Activated CD8-positive, alpha-beta memory T cell treated with anti-CD3 and anti-CD28 coated beads, Interleukin-2, amount 50 U/mL, for 4 hours (primary cell): ENCODE data around the gene FBXL17.

Experiments used
- DNase-seq: peaks from one replicate; pipeline ENCODE4 v3.0.0-alpha.2; 2020

FBXL17 gene

DNA sequence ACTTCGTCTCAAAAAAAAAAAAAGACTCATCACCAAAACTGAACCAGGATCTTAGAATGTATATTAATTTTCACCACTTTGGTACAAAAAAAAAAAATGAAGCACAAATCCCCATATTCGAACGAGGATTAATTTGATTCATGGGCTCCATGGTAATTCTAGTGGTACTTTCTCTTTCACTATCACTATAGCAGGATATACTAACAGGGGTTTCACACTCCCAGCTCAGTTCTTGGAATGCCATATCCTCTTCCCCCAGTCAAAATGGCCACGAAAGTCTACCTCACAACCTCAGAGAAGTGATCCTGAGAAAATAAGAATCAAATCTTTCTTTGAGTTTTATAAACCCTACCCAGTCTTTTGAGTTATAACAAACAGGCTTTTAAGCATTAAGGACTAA lies 235.7 kb downstream of the FBXL17 start:
- no peak for DNase-seq

DNA sequence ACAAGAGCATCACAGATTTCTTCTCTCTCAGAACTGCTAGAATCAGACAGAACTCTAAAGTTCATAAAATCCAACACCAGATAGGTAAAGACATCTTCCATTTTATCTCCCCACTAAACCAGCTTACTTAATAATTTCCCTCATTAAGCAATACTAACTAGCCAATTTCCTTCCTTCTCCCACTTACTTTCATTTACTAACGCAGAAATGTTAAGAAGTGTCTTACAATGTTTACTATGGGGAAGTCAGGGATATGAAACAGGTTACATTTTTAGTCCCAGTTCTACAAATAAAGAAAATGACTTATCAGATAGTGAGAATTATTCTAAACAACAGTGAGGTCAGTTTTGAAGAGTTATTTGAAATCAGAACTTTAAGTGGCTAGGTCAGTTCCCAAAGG lies 236.5 kb downstream of the FBXL17 start:
- no peak for DNase-seq

GRCh38 chr5:108144332-108144731 lies 237.6 kb downstream of the FBXL17 start:
- no peak for DNase-seq

DNA sequence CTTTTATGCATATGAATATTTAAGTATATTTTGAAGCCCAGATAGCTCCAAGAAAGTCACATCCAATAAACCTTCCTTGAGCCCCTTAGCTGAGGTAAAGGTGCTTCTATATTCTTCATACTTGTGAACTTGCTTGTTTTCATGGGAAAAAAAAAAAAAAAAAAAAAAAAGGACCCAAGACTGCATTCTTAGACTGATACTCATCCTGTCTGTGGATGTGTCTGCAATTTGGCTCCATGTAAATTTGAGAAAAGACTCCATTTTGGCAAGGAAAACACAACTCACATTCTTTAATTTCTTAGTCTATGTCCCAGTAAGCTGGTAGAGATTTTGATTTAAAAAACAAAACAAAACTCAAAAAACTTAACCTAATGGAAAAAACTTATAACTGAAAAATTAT lies 238.3 kb downstream of the FBXL17 start:
- no peak for DNase-seq

DNA sequence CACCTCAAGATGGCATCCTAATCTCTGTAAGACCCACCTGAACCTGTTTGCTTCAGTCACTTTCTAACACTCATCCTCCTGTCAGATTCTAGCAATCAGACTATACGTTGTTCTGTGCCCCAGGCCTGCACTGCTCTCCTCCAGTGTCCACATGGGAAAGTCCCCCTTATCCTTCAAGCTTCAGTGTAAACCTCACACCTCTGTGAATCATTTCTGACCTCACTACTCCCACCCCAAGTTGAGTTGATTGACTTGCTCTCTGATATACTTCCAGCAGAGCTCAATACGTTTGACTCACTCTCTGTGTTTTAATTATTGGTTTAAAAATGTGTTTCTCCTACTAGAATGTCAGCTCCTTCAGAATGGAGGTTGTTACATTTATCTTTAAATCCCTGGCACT lies 240.2 kb downstream of the FBXL17 start:
- no peak for DNase-seq

DNA sequence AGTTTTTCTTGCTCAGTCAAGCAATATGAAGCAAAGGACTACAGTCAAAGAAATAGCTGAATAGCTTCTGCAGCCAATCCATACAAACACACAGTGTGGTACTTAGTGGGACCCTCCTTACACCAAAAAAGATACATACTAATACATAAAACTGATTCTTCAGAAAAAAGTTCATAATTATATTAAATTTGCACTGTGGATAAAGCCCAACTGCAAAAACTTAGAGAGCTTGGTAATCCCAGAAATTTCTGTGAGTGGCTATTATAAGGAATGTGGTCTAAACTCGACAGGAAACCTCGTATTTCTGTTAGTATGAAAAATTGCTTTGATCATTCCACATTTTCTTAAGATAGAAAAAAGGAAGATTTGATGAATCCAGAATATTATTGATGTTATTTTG lies 245.4 kb downstream of the FBXL17 start:
- DNase-seq: no peak

DNA sequence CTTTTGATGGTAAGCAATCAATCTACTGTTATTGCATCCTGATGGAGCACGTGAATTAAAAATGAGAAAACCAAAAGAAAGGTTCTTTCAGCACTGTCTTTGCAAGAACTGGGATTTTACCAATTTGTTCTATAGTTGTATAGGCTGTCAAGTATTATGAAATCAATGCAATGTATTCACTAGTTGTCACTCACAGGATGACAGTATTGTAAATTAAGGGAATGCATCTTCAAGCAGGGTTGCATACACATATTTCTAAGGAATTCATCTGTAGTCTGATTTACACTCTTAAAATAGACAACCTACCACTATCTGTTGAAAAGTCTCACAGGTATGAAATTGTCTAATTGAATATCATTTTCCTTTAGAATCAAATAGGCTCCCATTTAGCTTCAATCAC lies 252.8 kb downstream of the FBXL17 start:
- no peak for DNase-seq

DNA sequence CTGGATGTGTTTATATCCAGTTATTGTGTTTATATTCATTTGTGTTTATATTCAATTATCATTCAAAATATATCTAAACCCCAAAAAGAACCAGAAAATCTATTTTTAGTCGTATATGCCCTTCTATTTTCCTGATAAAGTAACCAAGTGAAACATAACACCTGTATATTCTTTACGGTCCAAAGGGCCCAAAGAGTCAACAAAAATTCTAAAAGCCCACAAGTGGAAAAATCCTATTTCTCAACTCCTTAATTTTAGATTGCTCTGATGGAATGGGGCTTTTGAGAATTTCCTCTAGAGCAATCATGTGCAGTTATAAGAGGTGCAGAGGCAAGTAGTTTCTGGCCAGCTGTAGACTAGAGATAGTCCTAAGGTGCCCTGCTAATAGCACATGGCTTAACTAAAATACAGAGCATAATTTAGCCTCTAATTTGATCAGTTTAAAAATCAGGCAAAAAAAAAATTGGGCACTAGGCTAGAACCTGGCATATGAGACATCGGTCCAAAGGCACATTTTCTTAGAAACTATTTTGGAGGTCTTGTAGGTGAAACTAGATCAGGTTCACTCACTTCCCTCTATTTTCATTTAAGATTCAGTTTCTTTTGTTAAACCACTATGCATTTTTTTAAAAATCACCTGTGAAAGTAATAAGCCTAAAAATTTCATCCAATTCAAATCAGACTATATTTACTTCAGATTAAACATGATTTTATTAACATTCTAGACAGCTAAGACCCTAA lies 256.0 kb downstream of the FBXL17 start:
- DNase-seq: no peak

DNA sequence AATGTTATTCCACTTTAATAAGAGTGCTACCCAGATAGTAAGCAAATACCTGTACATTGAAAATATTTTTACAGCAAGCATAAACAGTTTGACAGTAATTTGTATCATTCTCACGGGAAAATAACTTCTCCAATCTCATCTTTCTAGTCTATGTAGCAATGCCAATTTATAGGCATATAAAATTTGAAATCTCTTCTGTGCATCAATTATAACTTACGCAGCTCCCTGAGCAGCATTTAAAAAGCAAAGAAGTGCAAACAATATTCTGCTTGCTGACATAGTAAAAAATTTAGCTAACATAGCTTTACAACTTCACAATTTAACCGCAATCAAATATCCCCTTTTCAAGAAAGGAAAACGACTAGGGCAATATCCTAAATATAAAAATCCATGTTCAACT lies 257.3 kb downstream of the FBXL17 start:
- DNase-seq: no peak

DNA sequence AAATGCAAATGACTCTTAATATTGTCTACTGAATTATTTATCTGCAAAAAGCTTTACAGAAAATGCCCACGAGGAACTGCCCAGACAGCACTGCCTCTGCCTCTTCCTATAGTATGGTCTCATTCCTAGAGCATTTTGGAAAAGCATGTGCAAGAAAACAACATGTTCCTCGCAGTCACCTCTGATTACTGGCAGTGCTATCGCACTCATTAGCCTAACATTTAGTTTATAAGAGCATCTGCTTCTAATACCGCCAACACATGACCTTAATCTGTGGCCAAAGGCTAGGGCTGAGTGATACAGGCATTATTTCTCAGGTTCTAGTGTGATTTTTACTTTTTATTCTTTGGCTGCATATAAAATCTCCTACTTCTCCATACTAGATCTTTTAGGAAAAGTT lies 259.2 kb downstream of the FBXL17 start:
- DNase-seq: no peak

DNA sequence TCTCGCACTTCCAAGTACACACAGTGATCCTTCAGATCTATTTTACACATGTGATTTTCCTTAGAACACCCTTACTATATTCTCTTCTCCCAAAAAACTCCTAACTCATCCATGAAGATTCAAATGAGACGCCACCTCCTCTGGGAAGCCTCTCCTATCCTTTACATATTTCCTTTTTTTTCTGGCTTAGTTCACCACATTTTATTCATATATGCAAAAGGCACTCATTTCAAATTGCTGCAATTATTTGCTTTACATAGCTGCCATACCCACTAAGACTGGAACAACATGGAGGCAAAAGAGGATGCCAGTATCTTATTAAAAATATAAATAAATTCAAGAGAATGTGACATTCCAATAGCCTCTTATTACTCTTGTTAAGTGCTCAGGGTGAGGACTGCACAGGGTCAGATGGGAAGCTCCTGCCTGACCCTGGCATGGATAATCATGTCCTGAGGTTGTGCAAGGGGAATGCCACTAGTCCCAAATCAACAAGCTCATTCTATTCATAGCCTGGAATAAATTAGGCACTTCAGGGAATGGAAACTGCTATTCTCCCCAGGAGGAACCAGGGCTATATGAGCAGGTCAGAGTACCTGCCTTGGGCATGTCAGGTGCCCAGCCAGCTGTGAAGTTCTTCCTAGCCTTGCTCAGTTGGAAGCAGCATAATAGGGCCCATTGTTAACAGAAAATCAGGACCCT lies 262.9 kb downstream of the FBXL17 start:
- no peak for DNase-seq

- no peak for DNase-seq
Measured at GRCh38 chr5:108115673-108116072, 266.2 kb downstream of the FBXL17 start.

DNA sequence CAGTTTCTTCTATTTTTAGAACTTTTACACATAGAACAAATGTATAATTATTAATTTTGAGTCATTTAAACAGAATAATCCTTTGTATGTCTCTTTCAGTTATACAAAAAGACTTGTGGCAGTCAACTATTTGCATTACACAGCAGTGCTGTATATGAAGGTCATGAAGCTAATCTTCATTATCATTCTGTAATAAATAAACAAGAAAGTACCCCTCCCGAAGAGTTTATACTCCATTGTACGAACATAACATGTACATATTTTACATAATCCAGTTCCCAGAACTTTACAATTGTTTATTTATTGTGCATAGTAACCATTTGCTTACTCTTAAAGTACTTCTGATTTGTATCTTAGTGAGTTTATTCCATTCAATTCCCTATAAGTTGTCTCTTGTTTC lies 267.9 kb downstream of the FBXL17 start:
- DNase-seq: no peak

DNA sequence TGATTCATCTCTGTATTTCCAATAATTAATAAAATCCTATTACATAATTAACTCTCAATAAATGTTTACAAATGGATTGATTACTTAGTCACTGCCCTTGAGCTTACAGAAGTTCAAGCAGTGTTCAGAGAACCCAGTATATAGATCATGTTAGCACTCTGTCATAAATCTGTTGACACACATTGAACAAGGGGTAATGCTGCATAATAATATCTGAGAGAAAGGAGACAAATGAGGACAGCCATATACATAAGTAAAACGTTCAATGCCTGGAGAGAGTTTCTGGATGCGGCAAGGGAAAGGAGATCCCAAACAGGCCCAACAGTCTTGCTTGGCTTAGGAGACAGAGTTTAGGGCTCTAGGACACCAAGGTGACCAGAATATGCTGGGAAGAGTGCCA lies 270.2 kb downstream of the FBXL17 start:
- no peak for DNase-seq

- DNase-seq: no peak
Measured at GRCh38 chr5:108109059-108109458, 272.8 kb downstream of the FBXL17 start.

- no peak for DNase-seq
Measured at GRCh38 chr5:108104448-108104847, 277.4 kb downstream of the FBXL17 start.

DNA sequence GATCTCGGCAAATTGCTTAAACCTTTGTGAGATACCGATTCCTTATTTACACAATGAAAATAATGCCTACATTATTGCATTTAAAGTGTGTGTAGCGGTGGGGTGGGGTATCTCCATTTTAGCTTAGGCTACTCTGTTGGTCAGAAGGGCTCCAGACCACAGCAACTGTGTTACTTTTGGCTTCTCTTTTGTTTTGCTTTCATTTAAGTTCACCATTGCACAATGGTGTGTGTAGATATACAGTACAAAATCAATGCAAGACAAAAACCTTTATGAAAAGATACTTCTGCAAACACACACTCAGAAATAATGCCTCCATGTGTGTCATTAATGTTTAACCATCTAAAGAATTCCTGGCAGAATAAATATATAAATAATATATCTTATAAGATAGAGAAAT lies 279.4 kb downstream of the FBXL17 start:
- no peak for DNase-seq

- DNase-seq: no peak
Measured at GRCh38 chr5:108101821-108102220, 280.1 kb downstream of the FBXL17 start.

DNA sequence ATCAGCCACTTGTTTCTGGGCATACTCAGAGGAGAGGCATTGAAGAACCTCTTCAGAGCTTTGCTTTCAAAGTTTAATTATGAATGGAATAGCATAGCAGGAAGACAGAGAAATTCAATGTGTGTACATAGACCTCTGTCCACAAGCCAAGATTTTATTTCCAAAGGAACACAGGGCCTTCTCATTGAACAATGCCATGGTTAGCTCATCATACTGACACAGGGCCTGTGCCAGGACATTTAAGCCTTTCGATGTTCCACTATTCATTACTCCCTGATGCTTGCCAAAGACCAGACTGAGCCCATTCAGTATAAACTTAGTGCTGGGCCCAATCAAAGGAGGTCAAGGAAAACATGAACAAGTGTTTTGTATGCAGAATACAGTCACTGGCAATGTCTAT lies 280.8 kb downstream of the FBXL17 start:
- DNase-seq: no peak

DNA sequence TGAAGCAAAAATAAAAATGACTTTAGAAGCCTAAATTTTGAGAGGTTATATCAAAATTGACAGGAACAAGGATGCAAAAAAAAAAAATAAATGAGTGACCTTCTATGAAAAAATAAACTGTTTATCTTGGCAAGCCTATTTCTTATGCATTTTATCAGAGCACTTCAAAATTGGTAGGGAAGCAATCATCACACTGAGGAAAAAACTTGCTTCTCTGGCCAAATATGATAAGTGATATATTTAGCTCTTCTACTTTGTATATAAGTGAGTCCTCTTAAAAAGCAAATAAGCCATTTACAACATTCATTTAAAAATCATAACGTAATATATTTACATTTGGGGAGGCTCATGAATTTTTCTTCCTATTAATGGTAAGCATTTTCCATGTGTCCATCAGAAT lies 287.1 kb downstream of the FBXL17 start:
- no peak for DNase-seq

DNA sequence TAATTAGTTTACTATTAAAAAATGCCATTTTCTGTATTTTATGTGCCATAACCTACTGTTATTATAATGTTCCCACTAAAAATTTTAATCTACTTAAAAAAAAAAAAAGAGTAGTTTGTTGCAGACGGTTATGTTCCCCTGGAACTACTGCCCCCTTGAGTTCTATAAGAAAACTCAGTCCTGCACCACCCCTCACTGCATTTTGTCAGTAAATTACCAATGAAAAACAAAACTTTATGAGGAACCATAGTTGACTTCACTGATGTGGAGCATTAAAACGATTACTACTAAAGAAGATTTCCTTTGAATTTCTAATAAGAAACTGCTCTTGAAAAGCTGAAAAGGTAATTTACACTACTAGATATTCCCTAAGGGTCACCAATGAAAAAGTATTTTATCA lies 288.7 kb downstream of the FBXL17 start:
- no peak for DNase-seq

- no peak for DNase-seq
Measured at GRCh38 chr5:108090946-108091345, 291.0 kb downstream of the FBXL17 start.

- no peak for DNase-seq
Measured at GRCh38 chr5:108084105-108084504, 297.8 kb downstream of the FBXL17 start.

GRCh38 chr5:108083232-108083631 lies 298.7 kb downstream of the FBXL17 start:
- DNase-seq: no peak

- DNase-seq: no peak
Measured at GRCh38 chr5:108081707-108082106, 300.2 kb downstream of the FBXL17 start.
